Measurements from ENCODE around the gene CAMK2B.

The CAMK2B gene

GRCh38 chr7:44218418-44219201, 106.8 kb downstream of the CAMK2B start:
- FAIRE-seq (no peak), DNase-seq (ENCODE audit: insufficient read length, low spot score) (peak; percentile 25)
- TF ChIP-seq POU2F2 (IDR thresholded peaks at IDR 0.05; ENCODE audit: low read depth, low read length) = no peak
- no peak for TF ChIP-seq POLR2A (IDR thresholded peaks at IDR 0.05; ENCODE audit: low read depth, low read length)
- TF ChIP-seq TAF1 (IDR thresholded peaks at IDR 0.05; ENCODE audit: low read depth, low read length) = no peak
- no peak for TF ChIP-seq PAX5 (IDR thresholded peaks at IDR 0.05; ENCODE audit: insufficient read depth, low read length, severe bottlenecking)
- TF ChIP-seq SPI1 (IDR thresholded peaks at IDR 0.05; ENCODE audit: low read depth, low read length) = no peak
- TF ChIP-seq POLR2AphosphoS5 (IDR thresholded peaks at IDR 0.05; ENCODE audit: low read depth, low read length) = no peak

DNA sequence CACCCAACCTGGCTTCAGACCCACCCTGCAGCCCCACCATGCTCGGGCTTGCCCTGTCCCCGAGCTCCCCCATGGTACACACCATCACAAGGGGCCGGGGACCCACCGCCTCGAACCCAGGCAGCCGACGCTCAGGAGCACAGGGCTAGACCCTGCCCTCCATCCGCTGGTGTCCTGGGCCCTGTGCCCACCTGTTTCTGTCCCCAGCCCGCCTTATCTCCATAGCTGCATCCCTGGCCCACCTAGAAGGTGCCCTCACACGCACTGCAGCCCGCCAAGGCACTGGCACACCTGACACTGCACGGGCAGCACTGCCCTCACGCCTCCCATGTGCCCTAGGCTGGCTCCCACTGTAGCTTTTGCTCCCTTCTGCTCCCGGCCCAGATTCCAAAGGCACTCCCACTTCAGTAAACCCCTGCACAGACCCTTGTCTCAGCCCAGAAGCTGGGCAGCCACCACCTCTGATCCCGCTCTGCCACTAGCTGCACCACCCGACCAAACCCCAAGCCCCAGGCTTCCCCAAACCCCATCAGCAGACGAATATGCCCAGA, 107.5 kb downstream of the CAMK2B start:
- no peak for FAIRE-seq
- no peak for TF ChIP-seq POLR2A (IDR thresholded peaks at IDR 0.05; ENCODE audit: low read depth, low read length)
- no peak for TF ChIP-seq POU2F2 (IDR thresholded peaks at IDR 0.05; ENCODE audit: low read depth, low read length)
- no peak for TF ChIP-seq TAF1 (IDR thresholded peaks at IDR 0.05; ENCODE audit: low read depth, low read length)
- TF ChIP-seq POLR2AphosphoS5 (IDR thresholded peaks at IDR 0.05; ENCODE audit: low read depth, low read length) = no peak
- no peak for TF ChIP-seq SPI1 (IDR thresholded peaks at IDR 0.05; ENCODE audit: low read depth, low read length)
- TF ChIP-seq PAX5 (IDR thresholded peaks at IDR 0.05; ENCODE audit: insufficient read depth, low read length, severe bottlenecking) = no peak
- DNase-seq (ENCODE audit: insufficient read length, low spot score) = no peak

GRCh38 chr7:44217223-44217714, 108.1 kb downstream of the CAMK2B start:
- DNase-seq (ENCODE audit: insufficient read length, low spot score) = no peak
- TF ChIP-seq POLR2AphosphoS5 (IDR thresholded peaks at IDR 0.05; ENCODE audit: low read depth, low read length) = no peak
- no peak for TF ChIP-seq PAX5 (IDR thresholded peaks at IDR 0.05; ENCODE audit: insufficient read depth, low read length, severe bottlenecking)
- no peak for TF ChIP-seq SPI1 (IDR thresholded peaks at IDR 0.05; ENCODE audit: low read depth, low read length)
- TF ChIP-seq TAF1 (IDR thresholded peaks at IDR 0.05; ENCODE audit: low read depth, low read length) = no peak
- TF ChIP-seq POU2F2 (IDR thresholded peaks at IDR 0.05; ENCODE audit: low read depth, low read length) = no peak
- no peak for TF ChIP-seq POLR2A (IDR thresholded peaks at IDR 0.05; ENCODE audit: low read depth, low read length)
- no peak for FAIRE-seq

DNA sequence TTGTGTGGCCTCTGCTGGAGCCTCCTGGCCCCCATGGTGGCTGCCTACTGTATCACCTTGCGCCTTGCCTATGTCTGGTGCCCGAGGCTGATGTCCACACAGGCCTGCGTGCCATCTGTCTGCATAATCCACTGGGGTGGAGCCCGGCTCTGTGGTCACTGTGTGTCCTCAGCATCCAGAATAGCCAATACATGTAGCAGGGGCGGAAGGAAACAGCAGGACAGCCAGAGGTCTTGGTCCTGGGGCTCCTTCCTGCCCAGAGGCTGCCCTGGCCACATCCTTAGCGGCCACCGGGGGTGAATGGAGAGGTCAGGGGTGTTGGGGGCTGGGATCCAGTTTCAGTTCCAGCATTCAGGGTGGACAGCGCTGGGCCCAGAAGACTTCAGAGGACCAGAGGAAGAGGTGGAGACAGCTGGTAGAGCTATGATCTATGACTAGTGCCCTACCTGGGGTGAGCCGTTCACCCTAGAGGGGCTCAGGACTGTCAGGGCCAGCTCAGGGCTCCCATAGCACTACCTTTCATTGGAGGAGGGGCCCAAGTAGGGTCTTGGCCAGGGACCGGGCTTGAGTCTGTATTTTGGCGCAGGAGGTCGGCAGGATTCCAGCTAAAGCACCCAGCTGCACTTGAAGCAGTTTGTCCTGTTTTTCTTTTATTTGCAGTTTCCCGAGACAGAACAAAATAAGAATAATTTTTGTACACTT, 108.7 kb downstream of the CAMK2B start:
- no peak for TF ChIP-seq TAF1 (IDR thresholded peaks at IDR 0.05; ENCODE audit: low read depth, low read length)
- no peak for TF ChIP-seq POLR2AphosphoS5 (IDR thresholded peaks at IDR 0.05; ENCODE audit: low read depth, low read length)
- TF ChIP-seq POU2F2 (IDR thresholded peaks at IDR 0.05; ENCODE audit: low read depth, low read length) = no peak
- no peak for TF ChIP-seq SPI1 (IDR thresholded peaks at IDR 0.05; ENCODE audit: low read depth, low read length)
- no peak for TF ChIP-seq POLR2A (IDR thresholded peaks at IDR 0.05; ENCODE audit: low read depth, low read length)
- no peak for TF ChIP-seq PAX5 (IDR thresholded peaks at IDR 0.05; ENCODE audit: insufficient read depth, low read length, severe bottlenecking)
- no peak for DNase-seq (ENCODE audit: insufficient read length, low spot score)
- FAIRE-seq = no peak

- no peak for TF ChIP-seq POU2F2 (IDR thresholded peaks at IDR 0.05; ENCODE audit: low read depth, low read length)
- DNase-seq (ENCODE audit: insufficient read length, low spot score) = peak; percentile 9
- FAIRE-seq = no peak
Observed at GRCh38 chr7:44216019-44216418, 109.4 kb downstream of the CAMK2B start.

- DNase-seq (ENCODE audit: insufficient read length, low spot score) = no peak
- TF ChIP-seq SPI1 (IDR thresholded peaks at IDR 0.05; ENCODE audit: low read depth, low read length) = no peak
- TF ChIP-seq PAX5 (IDR thresholded peaks at IDR 0.05; ENCODE audit: insufficient read depth, low read length, severe bottlenecking) = no peak
- TF ChIP-seq POLR2A (IDR thresholded peaks at IDR 0.05; ENCODE audit: low read depth, low read length) = no peak
- no peak for TF ChIP-seq POU2F2 (IDR thresholded peaks at IDR 0.05; ENCODE audit: low read depth, low read length)
- TF ChIP-seq POLR2AphosphoS5 (IDR thresholded peaks at IDR 0.05; ENCODE audit: low read depth, low read length) = no peak
- no peak for TF ChIP-seq TAF1 (IDR thresholded peaks at IDR 0.05; ENCODE audit: low read depth, low read length)
- no peak for FAIRE-seq
Observed at GRCh38 chr7:44215531-44215930, 109.9 kb downstream of the CAMK2B start.

GRCh38 chr7:44213877-44214388, 111.5 kb downstream of the CAMK2B start:
- FAIRE-seq = peak; percentile 85

GRCh38 chr7:44213206-44213876, 112.1 kb downstream of the CAMK2B start:
- peak; percentile 7 for DNase-seq (ENCODE audit: insufficient read length, low spot score)
- no peak for FAIRE-seq
- TF ChIP-seq SPI1 (IDR thresholded peaks at IDR 0.05; ENCODE audit: low read depth, low read length) (no peak), POLR2A (IDR thresholded peaks at IDR 0.05; ENCODE audit: low read depth, low read length) (peak; percentile 17; the same call in 1 of the 2 replicates)

More at GRCh38 chr7:44213877-44214388, 111.5 kb downstream of the CAMK2B start:
- DNase-seq (ENCODE audit: insufficient read length, low spot score) = peak; percentile 60
- TF ChIP-seq POLR2A (IDR thresholded peaks at IDR 0.05; ENCODE audit: low read depth, low read length) (no peak), SPI1 (IDR thresholded peaks at IDR 0.05; ENCODE audit: low read depth, low read length) (peak; percentile 88), POU2F2 (IDR thresholded peaks at IDR 0.05; ENCODE audit: low read depth, low read length) (0 out of 2 replicates have a peak, but pooled peaks have one; percentile 29)

- peak; percentile 69 for FAIRE-seq
- TF ChIP-seq POLR2A (IDR thresholded peaks at IDR 0.05; ENCODE audit: low read depth, low read length) (0 out of 2 replicates have a peak, but pooled peaks have one; percentile 4), SPI1 (IDR thresholded peaks at IDR 0.05; ENCODE audit: low read depth, low read length) (no peak)
- DNase-seq (ENCODE audit: insufficient read length, low spot score) = no peak
Observed at GRCh38 chr7:44212581-44213184, 112.7 kb downstream of the CAMK2B start.
